CD4-positive, alpha-beta T cell (primary cell): ENCODE data around the gene IRS2. TPM values are rescaled to one million over a fixed set of nuclear protein-coding genes. Genes with fewer than 3 reads are reported as not detected.
A peak's percentile ranks its signal among the peaks of the same experiment; 100 is the strongest.

Experiments
- ATAC-seq: fragments of 200-7000 bp; cut with Tn5 transposase; one replicate; pipeline ENCODE4 v1.10.0; 2022; ENCODE audit warnings: mild to moderate bottlenecking; ENCODE audit not compliant: poor library complexity
- CTCF ChIA-PET: fragments of 350-600 bp; sonication (Branson Sonifier 250); formaldehyde crosslinking; loops from one replicate; lab custom pipeline; 2021; ENCODE audit warnings: antibody characterized with exemption, inconsistent platforms; lab: Charles Lee
- POLR2A ChIA-PET: fragments of 350-600 bp; sonication (Branson Sonifier 250); formaldehyde crosslinking; loops from one replicate; lab custom pipeline; 2021; ENCODE audit warnings: antibody characterized with exemption, inconsistent platforms; lab: Charles Lee
- DNase-seq, 14 experiments: peaks; one replicate each; pipeline ENCODE4 v3.0.0-alpha.2; 2013 to 2020; ENCODE audit warnings: mixed read lengths in 2 of 14
- H3K27ac ChIP-seq, 2 donors: one replicate each; pipeline versions ENCODE4 v1.5.1 to v1.7.0; 2013; ENCODE audit warnings: low read length in 2 of 2, low read depth in 1 of 2, mild to moderate bottlenecking in 1 of 2
- H3K27me3 ChIP-seq, 2 experiments: 1 replicate in 1 of 2; 2 replicates in 1 of 2; pipeline versions ENCODE4 v1.6.1 to v1.7.0; 2013; ENCODE audit warnings: low read length in 2 of 2, control low read depth in 1 of 2, mild to moderate bottlenecking in 1 of 2, moderate library complexity in 1 of 2; ENCODE audit not compliant: insufficient read depth in 2 of 2, control insufficient read depth in 1 of 2
- H3K36me3 ChIP-seq: one replicate; pipeline ENCODE4 v1.6.1; 2013; ENCODE audit warnings: low read length, control low read depth; ENCODE audit not compliant: insufficient read depth
- H3K4me1 ChIP-seq: one replicate; pipeline ENCODE4 v1.6.1; 2013; ENCODE audit warnings: low read length, control low read depth; ENCODE audit not compliant: insufficient read depth
- H3K4me3 ChIP-seq: one replicate; pipeline ENCODE4 v1.5.1; 2013; ENCODE audit warnings: mild to moderate bottlenecking, low read length, moderate library complexity
- H3K9me3 ChIP-seq, 2 experiments: 1 replicate in 1 of 2; 2 replicates in 1 of 2; pipeline versions ENCODE4 v1.6.1 to v1.7.0; 2013; ENCODE audit warnings: low read length in 2 of 2, mild to moderate bottlenecking in 2 of 2, control low read depth in 1 of 2, moderate library complexity in 1 of 2; ENCODE audit not compliant: control insufficient read depth in 1 of 2, insufficient read depth in 1 of 2
- H3K27ac Mint-ChIP-seq: one replicate; pipeline ENCODE4 v1.8.0; 2020; ENCODE audit warnings: mixed read lengths
- H3K27me3 Mint-ChIP-seq: one replicate; pipeline ENCODE4 v1.8.0; 2021; ENCODE audit warnings: mixed read lengths
- H3K36me3 Mint-ChIP-seq: one replicate; pipeline ENCODE4 v1.8.0; 2021; ENCODE audit warnings: low read depth, mixed read lengths
- H3K4me1 Mint-ChIP-seq: one replicate; pipeline ENCODE4 v1.8.0; 2021; ENCODE audit warnings: low read depth, mixed read lengths
- H3K4me3 Mint-ChIP-seq: one replicate; pipeline ENCODE4 v1.8.0; 2020; ENCODE audit warnings: mild to moderate bottlenecking, mixed read lengths
- H3K9me3 Mint-ChIP-seq: one replicate; pipeline ENCODE4 v1.8.0; 2020; ENCODE audit warnings: mixed read lengths
- intact Hi-C, 2 experiments: fragments of 100-400 bp; cut with DNase I in 1 of 2; cut with micrococcal nuclease in 1 of 2; formaldehyde crosslinking; loops; one replicate each; pipeline versions ENCODE4 v1.15.1 to v1.9.0; 2023 to 2025; cut with DNase I, micrococcal nuclease
- total RNA-seq, 174 experiments: library from RNA in 2 of 174; stranded (reverse) in 2 of 174; gene quantifications; one replicate each; pipeline ENCODE4 v1.2.3 and lab custom pipeline; 2021 to 2026
- TF ChIP-seq, protein P1 (sequence below): fragments of 200-600 bp; IDR thresholded peaks from one replicate; pipeline ENCODE4 v1.8.0; 2022; ENCODE audit warnings: antibody characterized with exemption, mild to moderate bottlenecking

IRS2 gene
- total RNA-seq, 2 experiments from 2014 or later: 188 to 193 TPM

DNA sequence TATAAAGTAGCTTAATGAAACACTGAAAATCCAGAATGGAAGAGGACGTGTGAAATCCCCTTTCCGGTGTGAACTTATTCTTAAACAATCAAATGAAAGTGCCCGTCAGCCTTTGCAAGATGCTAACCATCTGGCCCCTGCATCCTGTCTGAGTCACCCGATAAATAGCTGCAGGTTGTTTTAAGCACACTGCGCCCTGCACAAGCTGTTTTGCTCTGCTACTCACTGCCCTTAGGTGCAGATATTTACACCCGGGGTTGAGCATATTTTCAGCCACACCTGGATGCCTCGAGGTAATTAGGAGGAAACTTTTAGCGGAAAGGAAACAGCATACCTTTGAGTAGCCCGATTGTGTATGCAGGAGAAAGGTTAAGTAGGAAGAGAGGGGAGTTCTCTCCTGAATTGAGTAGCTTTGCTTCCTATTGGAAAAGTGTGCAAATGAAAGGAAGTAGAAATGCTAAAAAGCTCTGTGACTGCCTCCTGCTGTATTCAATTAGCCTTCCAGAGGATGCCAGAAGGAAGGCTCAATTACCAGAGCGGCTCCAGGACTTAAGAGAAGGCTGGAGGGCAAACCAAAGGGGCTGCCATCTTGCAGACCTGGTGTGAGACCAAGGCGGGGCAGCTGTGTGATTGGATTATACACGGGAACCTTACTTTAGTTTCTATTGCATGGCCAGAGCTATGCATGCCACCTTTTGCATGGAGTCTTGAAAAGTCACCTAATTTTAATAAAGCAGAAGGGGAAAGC is 42.5 kb downstream of the IRS2 start:
- ChIA-PET POLR2A (no interaction called here), CTCF (no interaction called here)
- H3K36me3 Mint-ChIP-seq: no peaks in the 10 kb centered on the region
- peaks cover 0 to 7% of the 10 kb centered on the region in 2 experiments for H3K9me3 ChIP-seq
- H3K4me1 ChIP-seq: peaks cover 8% of the 10 kb centered on the region
- H3K4me3 ChIP-seq: no peak overlapping the region
- H3K27ac ChIP-seq: no peak overlapping the region
- DNase-seq (peak in 5 of 14 experiments; percentile 5 to 29 (median 24)), ATAC-seq (peak; percentile 43)
- TF ChIP-seq, protein P1, sequence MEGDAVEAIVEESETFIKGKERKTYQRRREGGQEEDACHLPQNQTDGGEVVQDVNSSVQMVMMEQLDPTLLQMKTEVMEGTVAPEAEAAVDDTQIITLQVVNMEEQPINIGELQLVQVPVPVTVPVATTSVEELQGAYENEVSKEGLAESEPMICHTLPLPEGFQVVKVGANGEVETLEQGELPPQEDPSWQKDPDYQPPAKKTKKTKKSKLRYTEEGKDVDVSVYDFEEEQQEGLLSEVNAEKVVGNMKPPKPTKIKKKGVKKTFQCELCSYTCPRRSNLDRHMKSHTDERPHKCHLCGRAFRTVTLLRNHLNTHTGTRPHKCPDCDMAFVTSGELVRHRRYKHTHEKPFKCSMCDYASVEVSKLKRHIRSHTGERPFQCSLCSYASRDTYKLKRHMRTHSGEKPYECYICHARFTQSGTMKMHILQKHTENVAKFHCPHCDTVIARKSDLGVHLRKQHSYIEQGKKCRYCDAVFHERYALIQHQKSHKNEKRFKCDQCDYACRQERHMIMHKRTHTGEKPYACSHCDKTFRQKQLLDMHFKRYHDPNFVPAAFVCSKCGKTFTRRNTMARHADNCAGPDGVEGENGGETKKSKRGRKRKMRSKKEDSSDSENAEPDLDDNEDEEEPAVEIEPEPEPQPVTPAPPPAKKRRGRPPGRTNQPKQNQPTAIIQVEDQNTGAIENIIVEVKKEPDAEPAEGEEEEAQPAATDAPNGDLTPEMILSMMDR: no peak
- peaks cover 5% of the 10 kb centered on the region for H3K27me3 Mint-ChIP-seq
- H3K27me3 ChIP-seq: no peaks in the 10 kb centered on the region
- intact Hi-C loops: no loop called here
- H3K4me3 Mint-ChIP-seq: no peak overlapping the region
- H3K36me3 ChIP-seq: no peaks in the 10 kb centered on the region
- H3K27ac Mint-ChIP-seq: no peak overlapping the region
- H3K4me1 Mint-ChIP-seq: peaks cover 19% of the 10 kb centered on the region
- H3K9me3 Mint-ChIP-seq: no peaks in the 10 kb centered on the region

DNA sequence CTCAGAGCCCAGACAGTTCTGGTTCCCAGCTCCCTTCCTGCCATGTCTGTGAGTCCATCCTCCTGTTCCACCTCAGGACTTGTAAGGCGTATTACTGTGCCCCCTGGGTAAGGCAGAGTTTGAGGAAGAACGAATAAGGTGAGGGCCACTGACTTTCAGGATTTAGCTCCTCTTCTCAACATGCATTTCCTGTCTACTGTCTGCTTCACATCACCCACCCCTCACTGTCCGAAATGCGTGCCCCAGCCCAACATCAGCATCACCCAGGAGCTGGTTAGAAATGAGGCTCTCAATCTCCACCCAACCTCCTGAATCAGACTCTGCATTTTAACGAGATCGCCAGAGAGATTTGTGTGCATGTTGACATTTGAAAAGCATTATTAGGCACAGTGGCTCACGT is 44.4 kb downstream of the IRS2 start:
- Mint-ChIP-seq H3K4me1 (peaks cover 19% of the 10 kb centered on the region), H3K9me3 (no peaks in the 10 kb centered on the region), H3K27me3 (peaks cover 5% of the 10 kb centered on the region), H3K27ac (no peak overlapping the region), H3K4me3 (no peak overlapping the region), H3K36me3 (no peaks in the 10 kb centered on the region)
- no peak for ATAC-seq
- ChIA-PET CTCF (no interaction called here), POLR2A (no interaction called here)
- no peak for DNase-seq
- intact Hi-C loops: no loop called here
- Histone ChIP-seq H3K36me3 (no peaks in the 10 kb centered on the region), H3K9me3 (peaks cover 0 to 7% of the 10 kb centered on the region in 2 experiments), H3K27ac (no peak overlapping the region), H3K4me1 (peaks cover 8% of the 10 kb centered on the region), H3K27me3 (no peaks in the 10 kb centered on the region), H3K4me3 (no peak overlapping the region)
- TF ChIP-seq, protein P1: no peak

DNA sequence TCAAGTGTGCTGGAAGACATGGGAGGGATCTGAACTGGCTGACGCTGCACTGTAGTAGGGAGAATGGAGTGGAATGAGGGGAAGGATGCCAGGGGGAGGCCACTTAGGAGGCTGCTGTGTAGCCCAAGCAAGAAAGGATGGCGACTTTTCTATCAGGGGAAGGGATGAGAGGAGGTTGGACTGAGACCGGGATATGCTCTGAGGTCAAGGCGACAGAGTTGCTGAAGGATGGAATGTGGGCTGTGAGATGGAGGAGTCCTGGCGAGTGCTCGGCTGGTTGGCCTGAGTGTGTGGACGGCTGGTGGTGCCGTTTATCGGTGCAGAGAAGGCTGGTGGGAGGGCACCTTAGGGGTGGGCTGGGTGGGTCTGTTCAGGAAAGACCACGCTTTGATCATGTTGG is 45.7 kb downstream of the IRS2 start:
- CTCF ChIA-PET: no interaction called here
- Histone ChIP-seq H3K9me3 (peaks cover 0 to 7% of the 10 kb centered on the region in 2 experiments), H3K27me3 (no peaks in the 10 kb centered on the region), H3K4me3 (no peak overlapping the region), H3K27ac (no peak overlapping the region), H3K36me3 (no peaks in the 10 kb centered on the region), H3K4me1 (peaks cover 8% of the 10 kb centered on the region)
- Mint-ChIP-seq H3K27ac (no peak overlapping the region), H3K4me1 (peaks cover 19% of the 10 kb centered on the region), H3K9me3 (no peaks in the 10 kb centered on the region), H3K36me3 (no peaks in the 10 kb centered on the region), H3K4me3 (no peak overlapping the region), H3K27me3 (peaks cover 5% of the 10 kb centered on the region)
- POLR2A ChIA-PET: no interaction called here
- no peak for DNase-seq
- ATAC-seq: no peak
- intact Hi-C loops: no loop called here
- TF ChIP-seq, protein P1: no peak
